Caco-2 (cell line): ENCODE results near the gene MET. TPM values are rescaled to one million over a fixed set of nuclear protein-coding genes. Genes with fewer than 3 reads are reported as not detected.

Source experiments
- BruUV-seq: library from RNA; stranded (reverse); fragments of 400-500 nt; replicated peaks from 2 replicates; lab custom pipeline; 2021; lab: Mats Ljungman, UMichigan
- CTCF ChIA-PET: fragments of 300-600 bp; sonication (Branson Sonifier 250); formaldehyde crosslinking; loops from one replicate; lab custom pipeline; 2022; ENCODE audit warnings: antibody characterized with exemption; lab: Charles Lee
- POLR2A ChIA-PET: fragments of 300-600 bp; sonication (Branson Sonifier 250); formaldehyde crosslinking; loops from one replicate; lab custom pipeline; 2022; ENCODE audit warnings: antibody characterized with exemption; lab: Charles Lee
- DNase-seq, 2 experiments: peaks; one replicate each; pipeline versions ENCODE4 v3.0.0 to v3.0.0-alpha.2; 2020 to 2022
- H3K27me3 ChIP-seq: replicated peaks from 2 replicates; pipeline ENCODE4 v1.6.0; 2011; ENCODE audit warnings: low read length; ENCODE audit not compliant: control insufficient read depth, insufficient read depth
- H3K36me3 ChIP-seq: 2 replicates; pipeline ENCODE4 v1.5.1; 2011; ENCODE audit warnings: low read length; ENCODE audit not compliant: control insufficient read depth, insufficient read depth
- H3K4me1 ChIP-seq: fragments of 250-450 bp; sonication (Bioruptor Pico); 2 replicates; pipeline ENCODE4 v1.5.1; 2020; ENCODE audit warnings: mild to moderate bottlenecking
- H3K4me3 ChIP-seq: 2 replicates; pipeline ENCODE4 v1.5.1; 2011; ENCODE audit warnings: low read depth, mild to moderate bottlenecking, control low read depth, low read length
- H3K9me3 ChIP-seq: fragments of 250-450 bp; sonication (Bioruptor Pico); 2 replicates; pipeline ENCODE4 v1.5.1; 2020; ENCODE audit warnings: mild to moderate bottlenecking, moderate library complexity
- H3K27ac Mint-ChIP-seq: one replicate; pipeline ENCODE4 v1.8.0; 2022; ENCODE audit warnings: mixed read lengths; ENCODE audit not compliant: unreplicated experiment
- H3K27me3 Mint-ChIP-seq: one replicate; pipeline ENCODE4 v1.8.0; 2022; ENCODE audit warnings: mixed read lengths; ENCODE audit not compliant: insufficient read depth, unreplicated experiment
- H3K36me3 Mint-ChIP-seq: one replicate; pipeline ENCODE4 v1.8.0; 2022; ENCODE audit warnings: mild to moderate bottlenecking, mixed read lengths; ENCODE audit not compliant: insufficient read depth, unreplicated experiment
- H3K4me1 Mint-ChIP-seq: one replicate; pipeline ENCODE4 v1.8.0; 2022; ENCODE audit warnings: low read depth, mixed read lengths; ENCODE audit not compliant: unreplicated experiment
- H3K4me3 Mint-ChIP-seq: one replicate; pipeline ENCODE4 v1.8.0; 2022; ENCODE audit warnings: mild to moderate bottlenecking, moderate library complexity, mixed read lengths; ENCODE audit not compliant: unreplicated experiment
- H3K9me3 Mint-ChIP-seq: one replicate; pipeline ENCODE4 v1.8.0; 2022; ENCODE audit warnings: mixed read lengths; ENCODE audit not compliant: unreplicated experiment
- intact Hi-C: fragments of 100-400 bp; cut with micrococcal nuclease; formaldehyde crosslinking; loops from one replicate; pipeline ENCODE4 v1.10.0; 2022; ENCODE audit not compliant: unreplicated experiment
- total RNA-seq: library from RNA; stranded (reverse); gene quantifications from 2 replicates; pipeline ENCODE4 v1.2.3, GENCODE V29; 2022
- TF ChIP-seq, protein P1 (sequence below), 2 experiments: fragments of 200-600 bp in 1 of 2; IDR thresholded peaks; 1 replicate in 1 of 2; 2 replicates in 1 of 2; pipeline versions ENCODE4 v1.5.1 to v1.8.0; 2011 to 2022; ENCODE audit warnings: antibody characterized with exemption in 1 of 2, control low read depth in 1 of 2, inconsistent platforms in 1 of 2, low read depth in 1 of 2, low read length in 1 of 2, mild to moderate bottlenecking in 1 of 2, moderate library complexity in 1 of 2; ENCODE audit not compliant: insufficient read depth in 1 of 2, severe bottlenecking in 1 of 2, unreplicated experiment in 1 of 2

The MET gene
- total RNA-seq, 1 experiment from 2014 or later, result 82.9 TPM

- Mint-ChIP-seq H3K9me3 (no peaks in the 10 kb centered on the region), H3K4me3 (no peak overlapping the region), H3K36me3 (peaks cover 11% of the 10 kb centered on the region), H3K4me1 (peaks cover 61% of the 10 kb centered on the region), H3K27me3 (no peaks in the 10 kb centered on the region), H3K27ac (peak overlapping the region; percentile 6)
- POLR2A ChIA-PET, result no interaction called here
- no TSS peak for BruUV-seq
- DNase-seq, result no peak
- TF ChIP-seq, protein P1, sequence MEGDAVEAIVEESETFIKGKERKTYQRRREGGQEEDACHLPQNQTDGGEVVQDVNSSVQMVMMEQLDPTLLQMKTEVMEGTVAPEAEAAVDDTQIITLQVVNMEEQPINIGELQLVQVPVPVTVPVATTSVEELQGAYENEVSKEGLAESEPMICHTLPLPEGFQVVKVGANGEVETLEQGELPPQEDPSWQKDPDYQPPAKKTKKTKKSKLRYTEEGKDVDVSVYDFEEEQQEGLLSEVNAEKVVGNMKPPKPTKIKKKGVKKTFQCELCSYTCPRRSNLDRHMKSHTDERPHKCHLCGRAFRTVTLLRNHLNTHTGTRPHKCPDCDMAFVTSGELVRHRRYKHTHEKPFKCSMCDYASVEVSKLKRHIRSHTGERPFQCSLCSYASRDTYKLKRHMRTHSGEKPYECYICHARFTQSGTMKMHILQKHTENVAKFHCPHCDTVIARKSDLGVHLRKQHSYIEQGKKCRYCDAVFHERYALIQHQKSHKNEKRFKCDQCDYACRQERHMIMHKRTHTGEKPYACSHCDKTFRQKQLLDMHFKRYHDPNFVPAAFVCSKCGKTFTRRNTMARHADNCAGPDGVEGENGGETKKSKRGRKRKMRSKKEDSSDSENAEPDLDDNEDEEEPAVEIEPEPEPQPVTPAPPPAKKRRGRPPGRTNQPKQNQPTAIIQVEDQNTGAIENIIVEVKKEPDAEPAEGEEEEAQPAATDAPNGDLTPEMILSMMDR (IDR thresholded peaks at IDR 0.05; ENCODE audit: insufficient read depth in 1 of 2, low read depth in 1 of 2, low read length in 1 of 2, severe bottlenecking in 1 of 2, unreplicated experiment in 1 of 2), result no peak
- intact Hi-C loops, result loop anchor here (10.0 kb wide), 1 partner anchor 840 kb away; no protein-coding TSS in a partner anchor
- Histone ChIP-seq H3K27me3 (no peaks in the 10 kb centered on the region), H3K4me1 (peaks cover 89% of the 10 kb centered on the region), H3K4me3 (no peak overlapping the region), H3K9me3 (no peaks in the 10 kb centered on the region), H3K36me3 (no peaks in the 10 kb centered on the region)
- CTCF ChIA-PET, result no interaction called here
Observed at GRCh38 chr7:116804471-116804870, 132.5 kb downstream of the MET start.

GRCh38 chr7:116805100-116805544 lies 133.1 kb downstream of the MET start:
- Mint-ChIP-seq H3K9me3 (no peaks in the 10 kb centered on the region), H3K36me3 (peaks cover 12% of the 10 kb centered on the region), H3K27ac (no peak overlapping the region), H3K27me3 (no peaks in the 10 kb centered on the region), H3K4me3 (no peak overlapping the region), H3K4me1 (peaks cover 67% of the 10 kb centered on the region)
- ChIA-PET CTCF (interaction anchor here (0.6 kb wide), 1 partner anchor 133 kb away, joined by 3 read pairs; the partner anchor contains the start of gene MET), POLR2A (no interaction called here)
- H3K4me3 ChIP-seq, result no peak overlapping the region
- H3K4me1 ChIP-seq, result peaks cover 90% of the 10 kb centered on the region
- no peaks in the 10 kb centered on the region for H3K9me3 ChIP-seq
- no peak for DNase-seq
- TF ChIP-seq, protein P1 (IDR thresholded peaks at IDR 0.05; ENCODE audit: insufficient read depth in 1 of 2, low read depth in 1 of 2, low read length in 1 of 2, severe bottlenecking in 1 of 2, unreplicated experiment in 1 of 2), result no peak
- no peaks in the 10 kb centered on the region for H3K36me3 ChIP-seq
- intact Hi-C loops, result loop anchor here (5.0 to 10.0 kb wide), 4 partner anchors 93 to 840 kb away; no protein-coding TSS in a partner anchor
- BruUV-seq, result no TSS peak
- H3K27me3 ChIP-seq, result no peaks in the 10 kb centered on the region

DNA sequence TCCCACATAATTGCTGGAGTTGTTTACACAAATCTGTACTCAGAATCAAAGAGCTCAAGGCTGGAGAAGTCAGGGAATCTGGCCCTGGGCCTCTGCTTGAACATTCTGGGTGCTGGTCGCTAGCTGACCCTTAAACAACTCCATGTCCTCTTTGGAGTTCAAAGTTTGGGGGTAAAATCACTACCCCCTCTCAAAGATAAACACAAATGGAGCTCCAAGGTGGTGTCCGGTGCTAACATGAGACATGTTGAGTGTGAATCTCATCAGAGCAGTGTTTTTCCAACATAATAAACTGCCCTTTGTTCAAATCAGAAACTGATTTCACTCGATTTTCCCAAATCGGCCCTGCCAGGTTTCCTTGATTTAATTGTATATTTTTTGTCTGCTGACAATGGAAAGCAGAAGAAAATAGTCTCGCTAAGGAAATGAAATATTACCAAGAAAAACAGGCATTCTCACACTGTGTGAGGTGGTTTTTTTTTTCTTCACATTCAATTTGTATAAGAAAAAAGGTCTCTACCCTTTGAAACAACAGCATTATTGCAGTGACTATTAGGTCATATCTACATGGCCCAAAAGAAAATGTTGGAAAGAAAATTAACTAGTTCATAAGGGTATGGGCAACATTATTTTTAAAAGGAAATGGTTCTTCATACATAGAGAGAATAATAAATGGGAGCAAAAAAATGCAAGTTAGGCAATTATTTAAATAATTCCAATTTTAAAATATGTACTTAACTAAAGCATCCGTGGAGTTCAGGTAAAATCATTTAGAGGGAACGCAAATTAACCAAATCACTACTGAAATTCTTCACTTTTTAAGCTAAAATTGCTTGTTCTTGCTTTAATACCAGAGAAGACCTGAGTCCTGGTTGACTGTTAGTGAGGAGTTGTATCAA lies 134.3 kb downstream of the MET start:
- Mint-ChIP-seq H3K36me3 (peaks cover 17% of the 10 kb centered on the region), H3K27ac (no peak overlapping the region), H3K4me3 (no peak overlapping the region), H3K27me3 (no peaks in the 10 kb centered on the region), H3K4me1 (peaks cover 60% of the 10 kb centered on the region), H3K9me3 (no peaks in the 10 kb centered on the region)
- intact Hi-C loops, result loop anchor here (5.0 to 10.0 kb wide), 4 partner anchors 94 to 841 kb away; no protein-coding TSS in a partner anchor
- ChIA-PET POLR2A (no interaction called here), CTCF (no interaction called here)
- no peak overlapping the region for H3K4me3 ChIP-seq
- no peak for DNase-seq
- peaks cover 81% of the 10 kb centered on the region for H3K4me1 ChIP-seq
- no TSS peak for BruUV-seq
- TF ChIP-seq, protein P1 (IDR thresholded peaks at IDR 0.05; ENCODE audit: insufficient read depth in 1 of 2, low read depth in 1 of 2, low read length in 1 of 2, severe bottlenecking in 1 of 2, unreplicated experiment in 1 of 2), result no peak
- no peaks in the 10 kb centered on the region for H3K9me3 ChIP-seq
- no peaks in the 10 kb centered on the region for H3K36me3 ChIP-seq
- H3K27me3 ChIP-seq, result no peaks in the 10 kb centered on the region
